HepG2 (cell line): Measurements from ENCODE around the gene CELSR3. TPM values are rescaled to one million over a fixed set of nuclear protein-coding genes. Genes with fewer than 3 reads are reported as not detected.

Experiments
- ARNT2 ChIP-seq: sonication (generic); formaldehyde crosslinking; IDR thresholded peaks from 2 replicates; pipeline ENCODE4 v1.8.0; 2022; ENCODE audit warnings: mild to moderate bottlenecking, low read depth, missing genetic modification reagents, moderate library complexity
- BRCA1 ChIP-seq: sonication (generic); formaldehyde crosslinking; IDR thresholded peaks from 2 replicates; pipeline ENCODE4 v1.4.0; 2020; ENCODE audit warnings: missing genetic modification reagents
- DR1 ChIP-seq: sonication (generic); formaldehyde crosslinking; IDR thresholded peaks from 2 replicates; pipeline ENCODE4 v1.8.0; 2021; ENCODE audit warnings: mild to moderate bottlenecking, missing genetic modification reagents, inconsistent platforms
- HIVEP1 ChIP-seq: sonication (generic); formaldehyde crosslinking; IDR thresholded peaks from 2 replicates; pipeline ENCODE4 v1.4.0; 2020; ENCODE audit warnings: mild to moderate bottlenecking, missing genetic modification reagents
- HOXA5 ChIP-seq: sonication (generic); formaldehyde crosslinking; IDR thresholded peaks from 2 replicates; pipeline ENCODE4 v1.4.0; 2020; ENCODE audit warnings: missing genetic modification reagents
- JDP2 ChIP-seq: sonication (generic); formaldehyde crosslinking; IDR thresholded peaks from 2 replicates; pipeline ENCODE4 v1.8.1; 2022; ENCODE audit warnings: missing genetic modification reagents, borderline replicate concordance
- RARA ChIP-seq: IDR thresholded peaks from 2 replicates; pipeline ENCODE4 v1.6.1; 2016; ENCODE audit warnings: missing genetic modification reagents, missing compliant biosample characterization
- RARG ChIP-seq: sonication (generic); formaldehyde crosslinking; IDR thresholded peaks from 2 replicates; pipeline ENCODE4 v1.4.0; 2020; ENCODE audit warnings: low read depth, mild to moderate bottlenecking, missing genetic modification reagents
- SUZ12 ChIP-seq: fragments of 150-350 bp; IDR thresholded peaks from 2 replicates; pipeline ENCODE4 v1.6.1; 2014; ENCODE audit warnings: low read depth, low read length
- ZFP36L2 ChIP-seq: sonication (generic); formaldehyde crosslinking; IDR thresholded peaks from 2 replicates; pipeline ENCODE4 v1.4.0; 2020; ENCODE audit warnings: missing genetic modification reagents
- ZNF33B ChIP-seq: sonication (generic); formaldehyde crosslinking; IDR thresholded peaks from 2 replicates; pipeline ENCODE4 v1.5.1; 2020; ENCODE audit warnings: mild to moderate bottlenecking, missing genetic modification reagents
- ZNF34 ChIP-seq: sonication (generic); formaldehyde crosslinking; IDR thresholded peaks from 2 replicates; pipeline ENCODE4 v1.4.0; 2020; ENCODE audit warnings: mild to moderate bottlenecking, missing genetic modification reagents, borderline replicate concordance
- ZNF383 ChIP-seq: sonication (generic); formaldehyde crosslinking; IDR thresholded peaks from 2 replicates; pipeline ENCODE4 v1.4.0; 2020; ENCODE audit warnings: missing genetic modification reagents, mild to moderate bottlenecking, borderline replicate concordance
- ZNF678 ChIP-seq: sonication (generic); formaldehyde crosslinking; IDR thresholded peaks from 2 replicates; pipeline ENCODE4 v1.4.0; 2020; ENCODE audit warnings: mild to moderate bottlenecking, missing genetic modification reagents
- ZNF850 ChIP-seq: sonication (generic); formaldehyde crosslinking; conservative IDR thresholded peaks from 2 replicates; pipeline ENCODE4 v1.9.0; 2021; ENCODE audit warnings: mild to moderate bottlenecking, missing genetic modification reagents
- polyA plus RNA-seq, 8 experiments: library from polyadenylated mRNA; depleted of rRNA in 3 of 8; stranded (reverse) in 7 of 8; unstranded in 1 of 8; fragments of >200 nt; fragmentation: Illumina TruSeq in 4 of 8; extraction: Trizol in 4 of 8; gene quantifications; 2 replicates each; pipeline versions ENCODE4 v1.2.1 to v1.2.3, GENCODE V29; 2011 to 2016; ENCODE audit warnings: low read depth in 4 of 8, missing spikeins in 1 of 8, mixed read lengths in 1 of 8; ENCODE audit not compliant: insufficient read depth in 1 of 8
- total RNA-seq, 5 experiments: library from RNA; depleted of rRNA; stranded (reverse); fragments of >200 nt; fragmentation: Illumina TruSeq; extraction: Trizol; gene quantifications; 2 replicates each; pipeline ENCODE4 v1.2.3, GENCODE V29; 2016; ENCODE audit warnings: low read depth in 1 of 5
- TF ChIP-seq, protein P1 (sequence below): IDR thresholded peaks from 2 replicates; pipeline ENCODE4 v1.6.1; 2018; ENCODE audit warnings: missing genetic modification reagents, mild to moderate bottlenecking, missing compliant biosample characterization
- TF ChIP-seq, protein P2 (sequence below): sonication (generic); formaldehyde crosslinking; IDR thresholded peaks from 2 replicates; pipeline ENCODE4 v1.4.0; 2020; ENCODE audit warnings: mild to moderate bottlenecking, missing genetic modification reagents
- TF ChIP-seq, protein P3 (sequence below): sonication (generic); formaldehyde crosslinking; IDR thresholded peaks from 2 replicates; pipeline ENCODE4 v1.4.0; 2020; ENCODE audit warnings: missing genetic modification reagents
- TF ChIP-seq, protein P4 (sequence below): sonication (generic); formaldehyde crosslinking; IDR thresholded peaks from 2 replicates; pipeline ENCODE4 v1.5.0; 2020; ENCODE audit warnings: mild to moderate bottlenecking, low read depth, missing genetic modification reagents, borderline replicate concordance
- TF ChIP-seq, protein P5 (sequence below), 2 experiments: IDR thresholded peaks; 2 replicates each; pipeline ENCODE4 v1.6.1; 2011 to 2012; ENCODE audit warnings: low read length in 2 of 2, borderline replicate concordance in 1 of 2, low read depth in 1 of 2, mild to moderate bottlenecking in 1 of 2, moderate library complexity in 1 of 2
- TF ChIP-seq, protein P6 (sequence below): sonication (generic); formaldehyde crosslinking; IDR thresholded peaks from 2 replicates; pipeline ENCODE4 v1.8.0; 2022; ENCODE audit warnings: missing genetic modification reagents, mild to moderate bottlenecking, inconsistent platforms, borderline replicate concordance

Gene CELSR3
- total and polyA plus RNA-seq, 2 of the 13 experiments (the other 11 are each of a cell fraction or from before 2014, with no cell fraction given), result 5.4 to 6.7 TPM

DNA sequence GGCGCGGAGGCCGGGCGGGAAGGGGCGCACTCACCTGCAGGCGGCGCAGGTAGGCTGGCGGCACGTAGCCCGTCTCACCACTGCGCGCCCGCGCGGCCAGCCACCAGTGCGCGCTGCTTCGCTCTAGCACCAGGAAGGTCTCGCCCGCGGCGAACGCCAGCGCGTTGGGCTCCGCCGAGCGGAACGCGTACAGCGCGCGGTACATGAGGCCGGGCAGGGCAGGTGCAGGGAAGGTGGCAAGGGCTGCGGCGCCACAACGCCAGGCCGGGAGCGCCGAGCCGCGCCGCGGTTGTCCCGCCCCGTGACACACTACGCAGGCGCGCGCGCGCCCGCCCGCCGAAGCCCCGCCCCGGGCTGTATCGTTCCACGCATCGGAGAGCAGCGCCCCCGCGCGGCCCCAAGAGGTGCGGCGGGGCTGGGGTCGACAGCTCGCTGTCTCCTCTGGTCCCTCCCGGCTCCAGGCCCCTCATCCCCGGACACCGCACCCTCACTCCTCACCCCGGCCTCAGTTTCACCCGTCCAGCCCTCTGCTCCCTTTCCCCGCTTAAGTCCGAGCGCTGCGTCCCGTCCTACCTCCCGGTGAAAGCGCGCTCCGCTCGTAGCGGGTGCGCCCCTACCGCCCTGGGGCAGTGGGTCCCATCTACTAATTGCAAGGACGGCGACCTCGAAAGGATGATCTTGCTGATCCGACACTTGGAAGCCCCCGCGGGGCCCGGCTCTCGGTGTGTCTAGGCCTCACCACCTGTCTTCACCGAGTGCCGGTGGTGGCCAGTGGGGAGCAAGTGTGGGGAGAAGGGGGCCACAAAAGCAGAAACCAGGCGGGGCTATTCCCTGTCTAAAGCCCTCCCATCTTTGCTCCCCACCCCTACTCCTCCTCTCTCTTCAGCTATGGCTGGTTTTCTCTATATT, 23.2 kb upstream of the CELSR3 start, which contains the start of gene NCKIPSD (continued):
- TF ChIP-seq, protein P1, sequence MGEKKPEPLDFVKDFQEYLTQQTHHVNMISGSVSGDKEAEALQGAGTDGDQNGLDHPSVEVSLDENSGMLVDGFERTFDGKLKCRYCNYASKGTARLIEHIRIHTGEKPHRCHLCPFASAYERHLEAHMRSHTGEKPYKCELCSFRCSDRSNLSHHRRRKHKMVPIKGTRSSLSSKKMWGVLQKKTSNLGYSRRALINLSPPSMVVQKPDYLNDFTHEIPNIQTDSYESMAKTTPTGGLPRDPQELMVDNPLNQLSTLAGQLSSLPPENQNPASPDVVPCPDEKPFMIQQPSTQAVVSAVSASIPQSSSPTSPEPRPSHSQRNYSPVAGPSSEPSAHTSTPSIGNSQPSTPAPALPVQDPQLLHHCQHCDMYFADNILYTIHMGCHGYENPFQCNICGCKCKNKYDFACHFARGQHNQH (CRISPR knock-in tag), result no peak; the same call in 1 of the 2 replicates
- TF ChIP-seq, protein P2, sequence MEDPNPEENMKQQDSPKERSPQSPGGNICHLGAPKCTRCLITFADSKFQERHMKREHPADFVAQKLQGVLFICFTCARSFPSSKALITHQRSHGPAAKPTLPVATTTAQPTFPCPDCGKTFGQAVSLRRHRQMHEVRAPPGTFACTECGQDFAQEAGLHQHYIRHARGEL (CRISPR knock-in tag), result no peak
- TF ChIP-seq SUZ12 (no peak), ZNF33B (CRISPR knock-in tag) (peak; percentile 90; the same call in 1 of the 2 replicates), ARNT2 (CRISPR knock-in tag) (peak; percentile 82), ZFP36L2 (CRISPR knock-in tag) (no peak), ZNF34 (CRISPR knock-in tag) (no peak; the same call in 1 of the 2 replicates), DR1 (CRISPR knock-in tag) (peak; percentile 81), HIVEP1 (CRISPR knock-in tag) (0 out of 2 replicates have a peak, but pooled peaks have one; percentile 58), ZNF850 (CRISPR knock-in tag) (no peak), HOXA5 (CRISPR knock-in tag) (no peak), ZNF383 (CRISPR knock-in tag) (no peak), BRCA1 (CRISPR knock-in tag) (0 out of 2 replicates have a peak, but pooled peaks have one; percentile 63), RARA (no peak), ZNF678 (CRISPR knock-in tag) (peak; percentile 87), JDP2 (CRISPR knock-in tag) (no peak), RARG (no peak)
- TF ChIP-seq, protein P3, sequence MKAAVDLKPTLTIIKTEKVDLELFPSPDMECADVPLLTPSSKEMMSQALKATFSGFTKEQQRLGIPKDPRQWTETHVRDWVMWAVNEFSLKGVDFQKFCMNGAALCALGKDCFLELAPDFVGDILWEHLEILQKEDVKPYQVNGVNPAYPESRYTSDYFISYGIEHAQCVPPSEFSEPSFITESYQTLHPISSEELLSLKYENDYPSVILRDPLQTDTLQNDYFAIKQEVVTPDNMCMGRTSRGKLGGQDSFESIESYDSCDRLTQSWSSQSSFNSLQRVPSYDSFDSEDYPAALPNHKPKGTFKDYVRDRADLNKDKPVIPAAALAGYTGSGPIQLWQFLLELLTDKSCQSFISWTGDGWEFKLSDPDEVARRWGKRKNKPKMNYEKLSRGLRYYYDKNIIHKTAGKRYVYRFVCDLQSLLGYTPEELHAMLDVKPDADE (CRISPR knock-in tag), result no peak
- TF ChIP-seq, protein P4, sequence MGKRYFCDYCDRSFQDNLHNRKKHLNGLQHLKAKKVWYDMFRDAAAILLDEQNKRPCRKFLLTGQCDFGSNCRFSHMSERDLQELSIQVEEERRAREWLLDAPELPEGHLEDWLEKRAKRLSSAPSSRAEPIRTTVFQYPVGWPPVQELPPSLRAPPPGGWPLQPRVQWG, result no peak
- TF ChIP-seq, protein P5, sequence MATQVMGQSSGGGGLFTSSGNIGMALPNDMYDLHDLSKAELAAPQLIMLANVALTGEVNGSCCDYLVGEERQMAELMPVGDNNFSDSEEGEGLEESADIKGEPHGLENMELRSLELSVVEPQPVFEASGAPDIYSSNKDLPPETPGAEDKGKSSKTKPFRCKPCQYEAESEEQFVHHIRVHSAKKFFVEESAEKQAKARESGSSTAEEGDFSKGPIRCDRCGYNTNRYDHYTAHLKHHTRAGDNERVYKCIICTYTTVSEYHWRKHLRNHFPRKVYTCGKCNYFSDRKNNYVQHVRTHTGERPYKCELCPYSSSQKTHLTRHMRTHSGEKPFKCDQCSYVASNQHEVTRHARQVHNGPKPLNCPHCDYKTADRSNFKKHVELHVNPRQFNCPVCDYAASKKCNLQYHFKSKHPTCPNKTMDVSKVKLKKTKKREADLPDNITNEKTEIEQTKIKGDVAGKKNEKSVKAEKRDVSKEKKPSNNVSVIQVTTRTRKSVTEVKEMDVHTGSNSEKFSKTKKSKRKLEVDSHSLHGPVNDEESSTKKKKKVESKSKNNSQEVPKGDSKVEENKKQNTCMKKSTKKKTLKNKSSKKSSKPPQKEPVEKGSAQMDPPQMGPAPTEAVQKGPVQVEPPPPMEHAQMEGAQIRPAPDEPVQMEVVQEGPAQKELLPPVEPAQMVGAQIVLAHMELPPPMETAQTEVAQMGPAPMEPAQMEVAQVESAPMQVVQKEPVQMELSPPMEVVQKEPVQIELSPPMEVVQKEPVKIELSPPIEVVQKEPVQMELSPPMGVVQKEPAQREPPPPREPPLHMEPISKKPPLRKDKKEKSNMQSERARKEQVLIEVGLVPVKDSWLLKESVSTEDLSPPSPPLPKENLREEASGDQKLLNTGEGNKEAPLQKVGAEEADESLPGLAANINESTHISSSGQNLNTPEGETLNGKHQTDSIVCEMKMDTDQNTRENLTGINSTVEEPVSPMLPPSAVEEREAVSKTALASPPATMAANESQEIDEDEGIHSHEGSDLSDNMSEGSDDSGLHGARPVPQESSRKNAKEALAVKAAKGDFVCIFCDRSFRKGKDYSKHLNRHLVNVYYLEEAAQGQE (IDR thresholded peaks at IDR 0.05; ENCODE audit: borderline replicate concordance in 1 of 2, low read depth in 1 of 2, low read length in 2 of 2), result no peak
- TF ChIP-seq, protein P6, sequence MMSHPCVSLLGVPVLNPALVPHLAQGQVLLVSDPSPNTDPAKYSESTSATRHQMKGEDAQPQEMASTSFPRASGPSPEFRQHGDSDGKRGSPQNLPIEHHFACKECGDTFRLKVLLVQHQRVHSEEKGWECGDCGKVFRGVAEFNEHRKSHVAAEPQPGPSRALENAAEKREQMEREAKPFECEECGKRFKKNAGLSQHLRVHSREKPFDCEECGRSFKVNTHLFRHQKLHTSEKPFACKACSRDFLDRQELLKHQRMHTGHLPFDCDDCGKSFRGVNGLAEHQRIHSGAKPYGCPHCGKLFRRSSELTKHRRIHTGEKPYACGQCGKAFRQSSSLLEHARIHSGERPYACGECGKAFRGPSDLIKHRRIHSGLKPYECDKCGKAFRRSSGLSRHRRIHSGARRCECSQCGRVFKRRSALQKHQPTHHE (CRISPR knock-in tag), result 0 out of 2 replicates have a peak, but pooled peaks have one; percentile 44
